Measurements from ENCODE around the gene RALGPS1. TPM values are rescaled to one million over a fixed set of nuclear protein-coding genes. Genes with fewer than 3 reads are reported as not detected.
A peak's percentile ranks its signal among the peaks of the same experiment; 100 is the strongest.

RALGPS1 gene
- total RNA-seq, 4 donors from 2014 or later, result 4.6 to 11.9 (median 10.0) TPM

GRCh38 chr9:127011772-127012171, 97.2 kb downstream of the RALGPS1 start:
- Histone ChIP-seq H3K4me3 (no peak overlapping the region), H3K27ac (replicated peaks in 1 of 4) (peak overlapping the region in 1 of 4 donors; percentile 22), H3K36me3 (no peaks in the 10 kb centered on the region), H3K27me3 (no peaks in the 10 kb centered on the region), H3K9me3 (no peaks in the 10 kb centered on the region), H3K4me1 (peaks cover 6 to 25% (median 22%) of the 10 kb centered on the region in 4 donors)
- WGBS, result 81% methylated on average over 6 of the region's 6 CpGs
- intact Hi-C loops (cut with DNase I), result no loop called here
- DNase-seq (ENCODE audit: extremely low spot score), result no peak
- no peak for TF ChIP-seq CTCF (IDR thresholded peaks at IDR 0.05)
- TF ChIP-seq POLR2AphosphoS5 (IDR thresholded peaks at IDR 0.05), result no peak
- TF ChIP-seq EP300 (IDR thresholded peaks at IDR 0.05), result no peak
- no peak for TF ChIP-seq POLR2A (IDR thresholded peaks at IDR 0.05; ENCODE audit: low read depth)

DNA sequence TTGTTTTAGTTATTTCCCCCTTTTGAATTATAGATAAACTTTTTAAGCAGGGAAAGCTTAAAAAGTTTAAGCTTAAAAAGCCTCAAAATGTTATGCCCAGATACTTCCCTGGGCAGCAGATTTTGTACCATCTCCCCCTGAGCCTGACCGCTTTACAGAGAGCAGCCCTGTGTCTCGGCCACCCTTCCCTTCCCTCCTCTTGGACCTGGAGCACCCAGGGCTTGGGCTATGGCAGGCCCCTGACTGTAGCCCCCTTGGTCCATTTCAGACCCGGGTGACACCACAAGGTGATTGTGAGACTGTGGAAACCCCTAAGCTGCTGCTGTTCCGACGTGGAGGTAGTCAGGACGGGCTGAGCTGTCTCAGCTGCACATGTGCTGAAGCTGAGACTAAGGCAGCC, 97.7 kb downstream of the RALGPS1 start:
- DNase-seq (ENCODE audit: extremely low spot score), result no peak

DNA sequence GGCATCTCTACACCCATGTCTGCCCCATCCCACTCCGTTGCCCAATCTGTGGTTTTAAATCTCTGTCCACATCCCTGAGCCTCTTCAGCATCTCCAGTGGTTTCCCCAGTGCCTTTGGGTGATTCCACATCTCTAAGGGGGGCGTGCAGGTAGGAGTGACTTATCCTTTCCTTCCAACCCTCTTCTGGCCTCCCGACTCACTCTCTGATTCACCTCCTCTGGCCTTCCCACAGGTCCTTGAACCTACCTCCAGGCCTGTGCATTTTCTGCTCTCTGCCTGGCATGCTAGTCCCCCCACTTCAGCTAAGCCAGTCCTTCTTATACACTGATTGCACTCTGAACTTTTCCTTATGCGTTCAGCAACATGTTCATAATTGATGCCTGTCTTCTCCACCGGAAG, 99.0 kb downstream of the RALGPS1 start:
- TF ChIP-seq CTCF (IDR thresholded peaks at IDR 0.05) (no peak), POLR2AphosphoS5 (IDR thresholded peaks at IDR 0.05) (no peak), EP300 (IDR thresholded peaks at IDR 0.05) (no peak), POLR2A (IDR thresholded peaks at IDR 0.05; ENCODE audit: low read depth) (no peak)
- Histone ChIP-seq H3K27ac (replicated peaks in 1 of 4) (peak overlapping the region; percentile 10 to 54 (median 37)), H3K4me1 (peaks cover 3 to 25% (median 22%) of the 10 kb centered on the region in 4 donors), H3K36me3 (no peaks in the 10 kb centered on the region), H3K4me3 (no peak overlapping the region), H3K27me3 (no peaks in the 10 kb centered on the region), H3K9me3 (no peaks in the 10 kb centered on the region)
- no peak for DNase-seq (ENCODE audit: extremely low spot score)
- intact Hi-C loops (cut with DNase I), result no loop called here
- WGBS, result 84% methylated on average over 5 of the region's 5 CpGs

More for the DNA sequence above, 97.7 kb downstream of the RALGPS1 start:
- Histone ChIP-seq H3K9me3 (no peaks in the 10 kb centered on the region), H3K4me1 (peaks cover 6 to 25% (median 22%) of the 10 kb centered on the region in 4 donors), H3K36me3 (no peaks in the 10 kb centered on the region), H3K27ac (replicated peaks in 1 of 4) (no peak overlapping the region), H3K27me3 (no peaks in the 10 kb centered on the region), H3K4me3 (no peak overlapping the region)
- intact Hi-C loops (cut with DNase I), result no loop called here
- no peak for TF ChIP-seq EP300 (IDR thresholded peaks at IDR 0.05)
- TF ChIP-seq POLR2A (IDR thresholded peaks at IDR 0.05; ENCODE audit: low read depth), result no peak
- no peak for TF ChIP-seq POLR2AphosphoS5 (IDR thresholded peaks at IDR 0.05)
- TF ChIP-seq CTCF (IDR thresholded peaks at IDR 0.05), result no peak
- 88% methylated on average over 6 of the region's 6 CpGs for WGBS

- intact Hi-C loops (cut with DNase I), result no loop called here
- 70% methylated on average over 4 of the region's 4 CpGs for WGBS
- no peak for DNase-seq (ENCODE audit: extremely low spot score)
- Histone ChIP-seq H3K36me3 (no peaks in the 10 kb centered on the region), H3K9me3 (no peaks in the 10 kb centered on the region), H3K27me3 (no peaks in the 10 kb centered on the region), H3K27ac (replicated peaks in 1 of 4) (peak overlapping the region; percentile 10 to 54 (median 37)), H3K4me1 (peaks cover 3 to 25% (median 22%) of the 10 kb centered on the region in 4 donors), H3K4me3 (no peak overlapping the region)
- no peak for TF ChIP-seq POLR2A (IDR thresholded peaks at IDR 0.05; ENCODE audit: low read depth)
- TF ChIP-seq POLR2AphosphoS5 (IDR thresholded peaks at IDR 0.05), result peak; percentile 38 to 55
Observed at GRCh38 chr9:127014216-127014909, 99.8 kb downstream of the RALGPS1 start.

DNA sequence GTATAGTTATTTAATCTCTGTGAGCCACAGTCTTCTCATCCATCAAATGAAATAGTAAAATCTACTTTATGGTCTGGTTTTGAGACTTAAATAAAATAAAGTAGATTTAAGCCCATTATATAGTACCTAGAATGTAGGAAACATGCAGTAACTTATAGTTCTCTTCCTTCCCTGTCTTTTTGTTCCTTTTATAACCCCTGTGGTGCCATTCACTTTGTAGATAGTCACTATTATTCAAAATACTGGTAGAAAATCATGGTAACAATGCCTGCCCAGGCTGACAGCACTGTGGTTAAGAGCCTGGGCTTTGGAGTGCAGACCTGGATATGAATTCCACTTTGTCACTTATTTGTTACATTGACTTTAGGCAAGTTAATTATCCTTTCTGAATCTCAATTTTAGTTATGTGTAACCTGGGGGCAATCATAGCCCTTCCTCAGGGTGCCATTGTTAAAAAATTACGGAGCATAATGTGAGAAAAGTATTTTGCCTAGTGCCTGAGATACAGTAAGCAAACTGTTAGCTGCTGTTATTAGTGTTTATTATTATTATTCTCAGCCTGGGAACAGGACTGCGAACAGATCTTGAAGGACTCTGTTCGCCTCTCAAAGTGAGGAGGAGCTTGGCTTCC, 100.4 kb downstream of the RALGPS1 start:
- Histone ChIP-seq H3K27me3 (no peaks in the 10 kb centered on the region), H3K27ac (replicated peaks in 1 of 4) (no peak overlapping the region), H3K4me3 (no peak overlapping the region), H3K4me1 (peaks cover 3 to 25% (median 22%) of the 10 kb centered on the region in 4 donors), H3K36me3 (no peaks in the 10 kb centered on the region), H3K9me3 (no peaks in the 10 kb centered on the region)
- TF ChIP-seq POLR2A (IDR thresholded peaks at IDR 0.05; ENCODE audit: low read depth), result no peak
- no peak for TF ChIP-seq POLR2AphosphoS5 (IDR thresholded peaks at IDR 0.05)
- TF ChIP-seq EP300 (IDR thresholded peaks at IDR 0.05), result no peak
- no peak for TF ChIP-seq CTCF (IDR thresholded peaks at IDR 0.05)
- intact Hi-C loops (cut with DNase I), result no loop called here
- WGBS, result 94% methylated on average over 3 of the region's 3 CpGs
- DNase-seq (ENCODE audit: extremely low spot score), result no peak
